Glomerular endothelial cell (primary cell): Measurements from ENCODE around the gene ERBB3. TPM values are rescaled to one million over a fixed set of nuclear protein-coding genes. Genes with fewer than 3 reads are reported as not detected.
"Not testable (repeated sequence)": the region's sequence is repeated elsewhere in the genome, so short reads cannot be mapped to it uniquely, and the experiment has no call there.

Source experiments
- DNase-seq: peaks from one replicate; pipeline ENCODE4 v3.0.0-alpha.2; 2011; ENCODE audit warnings: low read depth, low spot score; ENCODE audit errors: extremely low read depth
- total RNA-seq: library from RNA; depleted of rRNA; stranded (reverse); fragments of >200 nt; gene quantifications from 2 replicates; pipeline ENCODE4 v1.2.3, GENCODE V29; 2015

Gene ERBB3
- total RNA-seq, 1 donor from 2014 or later = not detected

- no peak for DNase-seq
These were observed 27.3 kb downstream of the ERBB3 start for GRCh38 chr12:56107242-56107641.

GRCh38 chr12:56110571-56110970 is 30.6 kb downstream of the ERBB3 start:
- DNase-seq = no peak

GRCh38 chr12:56114084-56114483 is 34.1 kb downstream of the ERBB3 start:
- DNase-seq = no peak

- no peak for DNase-seq
These were observed 35.4 kb downstream of the ERBB3 start for GRCh38 chr12:56115329-56115728.

GRCh38 chr12:56116267-56117081 is 36.5 kb downstream of the ERBB3 start, which contains the start of gene RPL41:
Gene RPL41, plus strand, starts transcription at chr12:56116633.
- DNase-seq = peak; percentile 92

GRCh38 chr12:56117082-56117706 is 37.2 kb downstream of the ERBB3 start:
- DNase-seq = not testable (repeated sequence)

- DNase-seq = peak; percentile 93
These were observed 38.1 kb downstream of the ERBB3 start, which contains the start of gene ZC3H10 for GRCh38 chr12:56117778-56118687. Gene ZC3H10, plus strand, starts transcription at chr12:56118266. Its CDS starts 2,297 bp downstream, at chr12:56120563.

- no peak for DNase-seq
These were observed 38.9 kb downstream of the ERBB3 start for GRCh38 chr12:56118688-56119357.

- DNase-seq = no peak
These were observed 39.4 kb downstream of the ERBB3 start for GRCh38 chr12:56119361-56119796.

- no peak for DNase-seq
These were observed 40.3 kb downstream of the ERBB3 start for GRCh38 chr12:56120158-56120846.

GRCh38 chr12:56121204-56121870 is 41.4 kb downstream of the ERBB3 start:
- DNase-seq = no peak

- DNase-seq = no peak
These were observed 42.7 kb downstream of the ERBB3 start for GRCh38 chr12:56122637-56123036.

- no peak for DNase-seq
These were observed 44.2 kb downstream of the ERBB3 start for GRCh38 chr12:56124133-56124532.

- no peak for DNase-seq
These were observed 46.8 kb downstream of the ERBB3 start for GRCh38 chr12:56126732-56127239.

GRCh38 chr12:56127485-56127887 is 47.5 kb downstream of the ERBB3 start:
- no peak for DNase-seq

- DNase-seq = peak; percentile 99
These were observed 48.1 kb downstream of the ERBB3 start, which contains the start of gene ESYT1 for GRCh38 chr12:56127888-56128669. Gene ESYT1, plus strand, starts transcription at chr12:56128267. Its CDS starts 53 bp downstream, at chr12:56128320.

- DNase-seq = no peak
These were observed 48.8 kb downstream of the ERBB3 start for GRCh38 chr12:56128670-56129205.
